Ishikawa (cell line): ENCODE data around the gene ENG.

Experiments used
- CEBPB ChIP-seq: IDR thresholded peaks from 2 replicates; pipeline ENCODE4 v1.6.1; 2012
- CREB1 ChIP-seq: IDR thresholded peaks from 2 replicates; pipeline ENCODE4 v1.6.1; 2012; ENCODE audit warnings: low read depth
- EGR1 ChIP-seq: IDR thresholded peaks from 2 replicates; pipeline ENCODE4 v1.6.1; 2012
- EP300 ChIP-seq: IDR thresholded peaks from 2 replicates; pipeline ENCODE4 v1.6.1; 2012; ENCODE audit warnings: borderline replicate concordance
- FOXM1 ChIP-seq: IDR thresholded peaks from 2 replicates; pipeline ENCODE4 v1.6.1; 2012; ENCODE audit warnings: low read depth, borderline replicate concordance
- MAX ChIP-seq: IDR thresholded peaks from 2 replicates; pipeline ENCODE4 v1.6.1; 2012
- NFIC ChIP-seq: IDR thresholded peaks from 2 replicates; pipeline ENCODE4 v1.6.1; 2012
- RAD21 ChIP-seq: IDR thresholded peaks from 2 replicates; pipeline ENCODE4 v1.6.1; 2012; ENCODE audit warnings: low read depth
- REST ChIP-seq: IDR thresholded peaks from 2 replicates; pipeline ENCODE4 v1.6.1; 2012; ENCODE audit warnings: low read depth, mild to moderate bottlenecking
- TAF1 ChIP-seq: IDR thresholded peaks from 2 replicates; pipeline ENCODE4 v1.6.1; 2012; ENCODE audit warnings: low read depth, mild to moderate bottlenecking
- TCF12 ChIP-seq: IDR thresholded peaks from 2 replicates; pipeline ENCODE4 v1.6.1; 2012; ENCODE audit warnings: low read depth
- TEAD4 ChIP-seq: IDR thresholded peaks from 2 replicates; pipeline ENCODE4 v1.6.1; 2012
- USF1 ChIP-seq: IDR thresholded peaks from 2 replicates; pipeline ENCODE4 v1.6.1; 2012
- YY1 ChIP-seq: IDR thresholded peaks from 2 replicates; pipeline ENCODE4 v1.6.1; 2012; ENCODE audit warnings: low read depth
- ZBTB7A ChIP-seq: IDR thresholded peaks from 2 replicates; pipeline ENCODE4 v1.6.1; 2012; ENCODE audit warnings: low read depth

Gene ENG

GRCh38 chr9:127856729-127857116 lies 2.3 kb upstream of the ENG start:
- TF ChIP-seq CEBPB, result no peak
- TF ChIP-seq YY1, result no peak
- TF ChIP-seq EP300, result no peak
- TF ChIP-seq TCF12, result no peak

- TF ChIP-seq USF1, result no peak
- no peak for TF ChIP-seq ZBTB7A
- no peak for TF ChIP-seq TAF1
- TF ChIP-seq TCF12, result no peak
- no peak for TF ChIP-seq CREB1
- TF ChIP-seq FOXM1, result no peak
- TF ChIP-seq EGR1, result no peak
- TF ChIP-seq RAD21, result no peak
- TF ChIP-seq YY1, result no peak
- no peak for TF ChIP-seq EP300
- no peak for TF ChIP-seq REST
- no peak for TF ChIP-seq TEAD4
- TF ChIP-seq NFIC, result no peak
Measured at GRCh38 chr9:127856094-127856728, 1.8 kb upstream of the ENG start.

GRCh38 chr9:127855522-127855921 lies 1.1 kb upstream of the ENG start:
- no peak for TF ChIP-seq EGR1
- TF ChIP-seq TCF12, result no peak
- TF ChIP-seq TAF1, result no peak
- TF ChIP-seq NFIC, result no peak
- TF ChIP-seq REST, result no peak
- TF ChIP-seq CEBPB, result no peak
- no peak for TF ChIP-seq RAD21
- TF ChIP-seq TEAD4, result no peak
- TF ChIP-seq USF1, result no peak
- TF ChIP-seq CREB1, result no peak
- TF ChIP-seq MAX, result no peak
- TF ChIP-seq EP300, result no peak
- no peak for TF ChIP-seq FOXM1
- no peak for TF ChIP-seq YY1
- no peak for TF ChIP-seq ZBTB7A

GRCh38 chr9:127854960-127855359 lies 502 bp upstream of the ENG start:
- TF ChIP-seq TCF12, result no peak

- TF ChIP-seq REST (no peak), NFIC (no peak), ZBTB7A (no peak), EGR1 (no peak), EP300 (no peak), RAD21 (no peak), CREB1 (no peak), USF1 (no peak), MAX (no peak), TCF12 (no peak), FOXM1 (no peak), TEAD4 (no peak), CEBPB (no peak), TAF1 (no peak), YY1 (no peak)
Measured at GRCh38 chr9:127853312-127854183, 910 bp downstream of the ENG start.
